ENCODE data around the gene KLK10.

KLK10 gene

GRCh38 chr19:51025809-51026553 lies 6.5 kb upstream of the KLK10 start:
- no peak for DNase-seq

- DNase-seq = no peak
These were observed 5.9 kb upstream of the KLK10 start for GRCh38 chr19:51025401-51025800.

GRCh38 chr19:51024924-51025323 lies 5.4 kb upstream of the KLK10 start:
- no peak for DNase-seq

DNA sequence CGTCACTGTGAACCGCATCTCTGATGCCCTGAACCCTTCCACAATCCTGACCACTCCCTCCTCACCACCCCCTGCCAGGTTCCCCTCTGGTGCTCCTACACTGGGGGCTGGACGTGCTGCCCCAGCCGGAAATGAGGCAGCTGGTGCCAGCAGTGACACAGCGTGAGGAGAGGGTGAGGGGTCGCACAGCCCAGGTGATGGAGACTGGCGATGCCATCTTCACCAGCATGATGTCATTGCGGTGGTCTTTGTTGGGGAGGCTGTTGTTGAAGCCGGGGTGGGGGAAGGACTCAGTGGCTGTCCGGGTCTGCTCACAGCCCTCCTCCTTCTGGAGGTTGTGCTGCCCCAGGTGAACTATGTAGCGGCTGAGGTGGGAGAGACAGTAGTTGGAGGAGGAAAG lies 4.4 kb upstream of the KLK10 start:
- DNase-seq = no peak

- no peak for DNase-seq
These were observed 3.0 kb upstream of the KLK10 start for GRCh38 chr19:51022526-51022925.

GRCh38 chr19:51020988-51021651 lies 1.6 kb upstream of the KLK10 start:
- no peak for DNase-seq

DNA sequence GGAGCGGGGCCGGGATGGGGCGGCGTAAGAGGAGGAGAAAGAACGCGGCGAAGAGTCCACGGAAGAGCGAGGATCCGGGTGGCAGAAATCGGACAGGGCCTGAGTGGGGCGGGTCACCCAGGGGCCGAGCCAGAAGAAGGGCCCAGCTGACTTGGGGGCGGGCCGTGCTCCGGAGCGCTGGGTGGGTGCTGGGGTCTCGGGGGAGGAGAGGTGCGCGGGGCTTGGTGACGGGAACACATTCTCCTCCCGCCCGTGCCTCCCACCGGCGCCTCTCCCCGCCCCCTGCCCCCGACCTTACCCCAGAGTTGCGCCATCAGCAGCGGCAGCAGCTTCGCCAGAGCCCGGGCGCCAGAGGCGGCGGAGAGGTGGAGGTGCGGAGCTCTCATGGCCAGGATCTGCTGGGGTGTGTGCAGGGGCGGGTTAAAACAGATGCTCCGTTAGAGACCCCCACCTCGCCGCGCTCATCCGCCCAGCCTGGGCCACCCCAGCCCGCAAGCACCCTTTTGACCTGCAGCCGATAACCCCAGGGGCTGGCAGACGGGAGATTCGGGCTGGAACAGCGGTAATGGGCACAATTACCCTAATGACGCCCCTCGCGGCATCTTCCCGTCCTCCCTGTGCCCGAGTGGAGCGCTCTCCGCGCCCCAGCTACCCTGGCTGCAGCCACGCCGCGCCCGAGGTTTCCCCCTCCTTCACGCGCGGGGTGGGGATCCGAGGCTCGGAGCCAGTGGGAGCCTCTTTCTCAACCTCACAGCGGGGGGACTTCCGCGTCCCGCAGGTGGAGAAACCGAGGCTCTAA lies 565 bp downstream of the KLK10 start:
- DNase-seq = no peak

DNA sequence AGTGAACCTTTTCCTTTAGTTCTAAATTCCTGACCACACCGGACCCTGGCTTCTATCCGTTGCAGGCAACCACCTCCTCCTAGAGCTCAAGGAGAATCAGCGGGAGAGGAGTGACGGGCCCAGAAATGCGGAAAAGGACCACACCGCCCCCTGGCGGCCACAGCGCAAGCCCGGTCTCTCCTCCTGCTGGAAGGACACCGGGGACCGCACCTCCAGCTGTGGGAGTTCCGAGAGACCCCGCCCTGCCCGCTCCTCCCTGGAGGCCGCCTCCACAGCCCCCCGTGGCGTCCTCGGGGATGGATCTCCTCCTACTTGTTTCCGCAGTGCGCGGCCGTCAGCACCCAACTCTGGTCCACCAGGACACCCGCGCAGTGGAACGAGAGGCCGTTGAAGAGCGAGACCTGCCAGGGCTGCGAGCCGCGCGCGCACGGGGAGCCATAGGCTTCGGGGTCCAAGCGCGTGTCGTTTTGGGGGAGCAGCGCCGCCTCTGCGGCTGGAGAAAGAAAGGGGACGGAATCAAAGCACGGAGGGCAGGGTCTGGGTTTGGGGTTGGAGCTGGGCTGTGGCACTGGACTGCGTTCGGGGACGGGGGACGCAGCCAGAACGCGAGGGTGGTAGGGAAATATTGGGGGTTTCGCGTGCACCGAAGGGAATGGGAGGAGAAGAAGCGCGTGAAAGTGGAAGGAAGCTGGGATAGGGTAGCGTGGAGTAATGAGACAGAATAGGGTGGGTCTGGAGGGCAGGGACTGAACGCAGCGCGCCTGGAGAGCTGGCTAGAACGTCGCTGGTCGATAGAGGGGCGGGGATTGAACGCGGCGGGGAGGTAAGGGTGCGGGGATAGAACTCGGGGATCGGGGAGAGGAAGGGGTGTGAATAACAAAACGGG lies 2.5 kb downstream of the KLK10 start:
- DNase-seq = peak; percentile 23

- DNase-seq = no peak
These were observed 3.7 kb downstream of the KLK10 start for GRCh38 chr19:51015691-51016267.

GRCh38 chr19:51014242-51014641 lies 5.3 kb downstream of the KLK10 start:
- no peak for DNase-seq

DNA sequence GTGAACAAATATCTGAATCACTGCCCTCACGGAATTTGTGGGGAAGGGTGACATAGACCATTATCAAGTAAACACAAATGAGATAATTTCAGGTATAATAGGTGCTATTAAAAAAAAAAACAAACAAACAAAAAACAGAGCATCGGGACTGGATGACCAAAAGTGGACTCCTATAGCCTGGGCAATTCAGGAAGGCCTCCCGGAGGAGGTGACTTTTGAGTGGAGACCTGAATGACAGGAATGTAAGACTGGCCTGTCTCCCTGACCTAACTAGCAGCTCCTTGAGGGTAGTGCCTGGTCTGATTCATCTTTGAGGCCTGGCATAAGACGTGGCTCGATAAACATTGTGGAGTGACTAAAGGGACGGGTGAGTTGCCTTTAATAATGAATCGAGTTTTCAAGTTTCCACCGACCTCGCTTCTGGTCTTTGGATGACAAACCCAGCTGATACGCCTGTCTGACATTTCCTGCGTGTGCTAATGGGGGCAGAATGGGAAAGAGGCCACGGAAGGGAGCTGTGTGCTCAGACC lies 6.8 kb downstream of the KLK10 start:
- no peak for DNase-seq

- no peak for DNase-seq
These were observed 9.3 kb downstream of the KLK10 start for GRCh38 chr19:51010066-51010795.

DNA sequence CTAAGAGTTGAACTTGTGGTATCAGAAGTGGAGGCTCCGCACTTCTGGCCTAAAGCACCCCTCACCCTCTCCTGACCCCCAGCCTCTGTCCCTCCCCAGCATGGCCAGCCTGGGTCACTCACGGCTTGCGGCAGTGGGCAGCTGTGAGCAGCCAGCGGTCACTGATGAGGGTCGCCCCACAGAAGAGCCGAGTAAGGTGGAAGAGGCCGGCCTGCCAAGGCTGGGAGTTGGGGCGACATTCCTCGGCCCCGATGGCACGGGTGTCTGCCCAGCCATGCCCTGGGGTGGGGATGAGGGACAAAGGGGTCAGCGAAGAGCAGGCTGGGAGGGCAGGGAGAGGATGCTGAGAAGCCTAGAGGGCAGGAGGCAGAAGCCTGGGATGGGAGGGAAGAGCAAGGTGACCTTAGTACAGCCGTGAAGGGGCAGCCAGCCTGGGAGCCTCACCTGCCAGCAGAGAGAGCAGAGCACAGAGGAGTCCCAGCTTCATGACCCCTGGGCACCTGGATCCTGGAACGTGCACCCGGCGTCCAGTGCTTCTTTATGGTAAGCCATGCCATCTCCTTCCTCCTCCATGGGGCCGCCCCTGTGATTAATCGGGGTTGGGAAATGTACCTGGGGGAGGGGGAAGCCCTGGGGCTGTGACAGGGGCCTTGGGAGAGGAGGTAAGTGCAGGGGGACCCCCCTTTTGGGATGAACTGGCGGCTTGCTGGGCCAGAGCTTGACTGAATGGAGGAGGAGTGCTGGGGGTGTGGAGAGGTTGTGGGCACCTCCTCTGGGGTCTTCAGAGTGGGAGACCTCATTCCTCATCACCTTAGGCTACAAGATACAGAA lies 10.2 kb downstream of the KLK10 start:
- DNase-seq = no peak

GRCh38 chr19:51007488-51007887 lies 12.0 kb downstream of the KLK10 start:
- no peak for DNase-seq

- DNase-seq = no peak
These were observed 13.1 kb downstream of the KLK10 start for GRCh38 chr19:51006406-51006805.

DNA sequence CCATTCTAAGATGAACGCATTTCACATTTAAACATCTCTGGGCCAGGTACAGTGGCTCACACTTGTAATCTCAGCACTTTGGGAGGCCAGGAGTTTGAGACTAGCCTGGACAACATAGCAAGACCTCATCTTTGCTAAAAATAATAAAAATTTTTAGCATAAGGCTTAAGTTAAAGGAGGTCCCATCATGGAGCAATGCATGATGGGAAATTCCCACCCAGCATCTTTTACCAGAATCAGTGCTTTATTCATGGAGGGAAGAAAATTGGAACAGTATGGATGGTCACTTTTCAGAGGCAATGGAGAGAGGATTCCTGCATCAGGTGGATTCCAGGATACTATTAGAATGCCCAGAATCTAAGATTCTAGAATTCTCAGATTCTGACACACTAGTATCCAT lies 14.3 kb downstream of the KLK10 start:
- DNase-seq = no peak

GRCh38 chr19:51003316-51003715 lies 16.2 kb downstream of the KLK10 start:
- no peak for DNase-seq

GRCh38 chr19:51002542-51003311 lies 16.8 kb downstream of the KLK10 start:
- peak; percentile 29 for DNase-seq

- DNase-seq = no peak
These were observed 17.4 kb downstream of the KLK10 start for GRCh38 chr19:51002089-51002532.

DNA sequence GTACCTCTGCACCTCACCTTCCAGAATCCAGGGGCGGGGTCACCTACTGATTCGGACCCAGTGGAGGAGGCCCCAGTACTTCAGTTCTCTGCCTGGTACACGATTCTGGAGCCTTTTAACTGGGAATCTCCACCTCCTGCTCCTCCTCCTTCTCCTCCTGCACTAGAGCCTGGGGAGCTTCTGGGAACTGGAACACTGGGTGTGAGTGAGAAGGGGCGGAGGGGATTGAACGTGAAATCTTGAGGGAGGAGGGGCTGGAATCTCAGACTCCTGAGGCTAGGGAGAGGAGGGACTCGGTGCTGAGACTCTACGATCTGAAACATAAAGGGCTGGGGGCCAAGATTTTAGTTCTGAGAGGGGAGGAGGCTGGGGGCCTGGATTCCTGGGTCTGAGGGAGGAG lies 18.0 kb downstream of the KLK10 start, which contains the start of gene KLK8:
Gene KLK8, minus strand, starts transcription at position 90 of the 400 bp plus-strand sequence. CDS start 437 bp downstream, outside the sequence.
- DNase-seq = no peak
